ENCODE measurements around the gene ZNF529. TPM values are rescaled to one million over a fixed set of nuclear protein-coding genes. Genes with fewer than 3 reads are reported as not detected.
"Not testable (repeated sequence)": the region's sequence is repeated elsewhere in the genome, so short reads cannot be mapped to it uniquely, and the experiment has no call there.

ZNF529 gene
- total RNA-seq: 2.6 TPM

- ATAC-seq (peak; percentile 99), DNase-seq (ENCODE audit: low spot score) (peak; percentile 91)
These were observed at the start of gene ZNF529 for GRCh38 chr19:36573020-36573894. Gene ZNF529, minus strand, starts transcription at chr19:36573292. Its CDS starts 946 bp downstream, at chr19:36572346.

DNA sequence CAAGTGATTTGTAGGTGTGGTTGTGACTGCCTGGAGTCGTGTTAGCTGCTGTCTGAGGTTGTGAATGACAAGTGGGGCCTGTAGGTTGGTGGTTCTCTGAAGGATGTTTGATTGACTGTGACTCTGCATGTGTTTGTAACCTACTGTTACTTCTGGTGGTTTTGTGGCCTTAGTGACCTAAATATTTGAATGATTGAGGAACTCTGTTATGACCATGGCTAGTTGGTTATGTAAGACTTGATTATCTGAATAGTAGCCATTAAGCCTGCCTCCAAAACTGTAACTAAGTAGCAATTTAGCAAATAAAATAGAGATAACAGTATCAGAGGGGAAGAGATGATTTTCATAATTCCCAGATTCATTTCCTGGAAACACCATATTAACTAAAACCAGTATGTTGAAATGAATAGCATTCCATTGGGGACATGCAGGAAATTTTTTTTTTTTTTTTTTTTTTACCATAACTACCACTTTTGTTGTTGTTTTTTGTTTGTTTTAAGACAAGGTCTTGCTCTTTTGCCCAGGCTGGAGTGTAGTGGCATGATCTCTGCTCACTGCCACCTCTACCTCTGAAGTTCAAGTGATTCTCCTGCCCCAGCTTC is 32.9 kb upstream of the ZNF529 start:
- ATAC-seq: no peak
- DNase-seq (ENCODE audit: low spot score): no peak

GRCh38 chr19:36605101-36605876 is 32.2 kb upstream of the ZNF529 start, which contains the start of gene ZNF382:
Gene ZNF382, plus strand, starts transcription at chr19:36605313. Its CDS starts 4,602 bp downstream, at chr19:36609915.
- DNase-seq (ENCODE audit: low spot score) (peak; percentile 71), ATAC-seq (peak; percentile 91)

- ATAC-seq (peak; percentile 88), DNase-seq (ENCODE audit: low spot score) (peak; percentile 59)
These were observed 31.6 kb upstream of the ZNF529 start for GRCh38 chr19:36604656-36605100.

DNA sequence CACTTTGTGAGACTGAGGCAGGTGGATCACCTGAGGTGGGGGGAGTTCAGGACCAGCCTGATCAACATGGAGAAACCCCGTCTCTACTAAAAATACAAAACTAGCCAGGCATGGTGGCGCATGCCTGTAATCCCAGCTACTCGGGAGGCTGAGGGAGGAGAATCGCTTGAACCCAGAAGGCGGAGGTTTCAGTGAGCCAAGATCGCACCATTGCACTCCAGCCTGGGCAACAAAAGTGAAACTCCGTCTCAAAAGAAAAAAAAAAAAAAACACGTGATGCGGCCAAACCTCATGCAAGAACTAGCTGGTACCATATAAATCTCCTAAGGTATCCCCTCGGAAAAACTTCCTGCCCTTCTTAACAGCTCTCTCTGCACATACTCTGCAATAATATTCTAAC is 29.6 kb upstream of the ZNF529 start:
- ATAC-seq; DNase-seq (ENCODE audit: low spot score): not testable (repeated sequence)

DNA sequence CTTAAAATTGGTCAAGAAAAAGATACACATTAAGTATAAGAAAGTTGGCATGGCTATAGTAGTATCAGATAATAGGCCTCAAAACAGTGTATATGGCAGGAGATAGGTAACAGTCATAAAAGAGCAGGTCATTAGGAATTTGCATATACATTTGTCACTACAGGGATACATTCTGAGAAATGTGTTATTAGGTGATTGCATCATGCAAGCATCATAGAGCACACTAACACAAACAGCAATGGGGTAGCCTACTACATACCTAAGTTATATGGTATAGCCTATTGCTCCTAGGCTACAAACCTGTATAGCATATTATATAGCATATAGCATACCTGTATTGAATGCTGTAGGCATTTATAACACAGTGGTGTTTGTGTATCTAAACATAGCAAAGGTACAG is 6.2 kb upstream of the ZNF529 start:
- no peak for ATAC-seq

DNA sequence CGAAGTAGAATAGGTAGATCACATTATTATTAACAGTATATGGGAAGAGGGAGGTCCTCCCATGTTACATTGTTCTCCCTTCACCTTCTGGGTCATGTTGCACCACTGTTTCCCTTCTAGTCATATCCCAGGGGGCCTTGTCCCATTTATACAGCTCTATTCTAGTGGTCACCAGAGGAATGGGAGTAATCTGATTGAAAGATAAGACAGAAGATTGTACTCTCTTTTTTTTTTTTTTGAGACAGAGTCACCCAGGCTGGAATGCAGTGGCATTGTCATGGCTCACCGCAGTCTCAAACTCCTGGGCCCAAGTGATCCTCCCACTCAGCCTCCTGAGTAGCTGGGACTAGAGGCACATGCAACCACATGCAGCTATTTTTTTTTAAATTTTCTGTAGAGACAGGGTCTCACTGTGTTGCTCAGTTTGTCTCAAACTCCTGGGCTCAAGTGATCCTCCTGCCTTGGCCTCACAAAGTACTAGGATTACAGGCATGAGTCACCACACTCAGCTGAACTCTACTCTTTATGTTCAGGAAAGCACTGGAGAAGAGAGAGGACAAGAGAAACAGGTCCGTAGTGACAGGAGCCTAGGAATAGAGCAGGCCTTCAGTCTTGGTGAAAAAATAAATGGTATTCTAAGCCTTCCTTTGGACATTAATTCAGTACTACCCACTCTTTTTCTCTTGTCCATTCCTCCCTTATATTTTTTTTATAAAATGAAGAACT is 4.3 kb upstream of the ZNF529 start:
- ATAC-seq: no peak

More for the DNA sequence above, 6.2 kb upstream of the ZNF529 start:
- no peak for DNase-seq (ENCODE audit: low spot score)

DNA sequence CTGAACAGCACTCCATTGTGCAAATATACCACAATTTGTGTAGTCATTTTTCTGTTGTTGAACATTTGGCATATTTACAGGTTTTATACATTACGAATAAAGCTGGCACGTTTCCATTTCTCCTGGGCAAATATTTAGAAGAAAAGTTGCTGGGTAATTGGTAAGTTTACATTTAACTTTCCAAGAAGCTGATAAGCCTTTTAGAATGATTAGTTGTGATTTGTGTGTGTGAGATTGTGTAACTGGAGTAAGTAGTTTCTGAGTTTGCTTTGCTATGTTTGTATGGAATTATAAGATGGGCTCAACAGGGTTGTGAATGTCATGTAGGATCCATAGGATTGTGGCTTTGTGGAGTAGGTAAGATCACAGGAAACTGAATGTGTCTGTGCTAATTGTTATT is 1.6 kb upstream of the ZNF529 start:
- DNase-seq (ENCODE audit: low spot score): no peak
- no peak for ATAC-seq

More for the DNA sequence above, 4.3 kb upstream of the ZNF529 start:
- DNase-seq (ENCODE audit: low spot score): no peak

- DNase-seq (ENCODE audit: low spot score) (no peak), ATAC-seq (peak; percentile 12)
These were observed 1.0 kb upstream of the ZNF529 start for GRCh38 chr19:36573895-36574720.

DNA sequence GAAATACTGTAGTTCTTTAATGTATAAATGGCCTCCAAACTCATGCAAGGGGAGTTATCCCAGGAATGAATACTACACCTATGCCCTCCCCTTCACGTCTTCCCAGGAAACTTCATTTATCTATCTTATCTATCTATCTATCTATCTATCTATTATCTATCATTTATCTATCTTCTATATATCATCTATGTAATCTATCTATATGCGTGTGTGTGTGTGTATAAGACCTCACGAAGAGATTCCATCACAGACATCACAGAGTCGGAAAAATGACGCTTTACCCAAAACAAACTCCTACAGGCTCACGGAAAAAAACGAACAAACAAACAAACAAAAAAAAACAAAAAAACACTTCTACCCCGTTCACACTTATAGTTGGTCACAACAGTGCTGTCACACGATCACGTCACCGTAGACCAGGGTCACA is 486 bp downstream of the ZNF529 start:
- ATAC-seq (no peak), DNase-seq (ENCODE audit: low spot score) (no peak)

DNA sequence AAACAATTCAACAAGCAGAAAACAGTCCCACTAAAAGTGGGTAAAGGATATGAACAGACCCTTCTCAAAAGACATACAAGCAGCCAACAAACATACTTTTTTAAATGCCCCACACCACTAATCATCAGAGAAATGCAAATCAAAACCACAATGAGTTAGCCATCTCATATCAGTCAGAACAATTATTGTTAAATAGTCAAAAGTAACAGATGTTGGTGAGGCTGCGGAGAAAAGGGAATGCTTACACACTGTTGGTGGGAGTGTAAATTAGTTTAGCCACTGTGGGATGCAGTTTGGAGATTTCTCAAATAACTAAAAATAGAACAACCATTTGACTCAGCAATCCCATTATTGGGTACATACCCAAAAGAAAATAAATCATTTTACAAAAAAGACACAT is 8.7 kb downstream of the ZNF529 start:
- no peak for ATAC-seq
- DNase-seq (ENCODE audit: low spot score): no peak

GRCh38 chr19:36547001-36547732 is 25.9 kb downstream of the ZNF529 start:
- DNase-seq (ENCODE audit: low spot score) (no peak), ATAC-seq (no peak)

DNA sequence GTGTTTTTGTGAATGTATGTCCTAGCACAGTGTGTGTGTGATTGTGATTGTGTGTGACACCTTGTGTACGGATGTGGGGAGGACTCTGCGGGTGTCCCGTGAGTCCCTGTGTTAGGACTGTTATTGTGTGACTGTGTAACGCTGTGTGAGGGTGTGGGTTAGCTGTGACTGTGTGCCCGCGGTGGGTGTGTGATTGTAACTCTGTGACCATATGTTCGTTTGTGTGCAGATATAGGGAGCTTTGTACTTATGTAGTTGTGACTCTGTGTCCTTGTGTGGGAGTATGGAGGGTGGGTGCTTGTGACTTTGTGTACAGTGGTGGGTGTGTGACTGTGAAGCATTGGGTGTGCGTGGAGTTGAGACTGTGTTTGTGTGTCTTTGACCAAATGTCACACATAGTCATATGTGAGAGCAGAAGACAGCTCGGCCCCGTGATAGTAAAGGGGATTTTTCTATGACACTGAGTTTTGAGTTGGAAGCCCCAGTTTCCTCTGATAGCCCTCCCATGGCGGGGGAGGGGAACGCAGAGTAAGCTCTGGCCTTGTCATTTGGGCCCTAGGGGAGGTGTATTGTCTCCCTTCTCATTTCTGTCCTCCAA is 44.1 kb downstream of the ZNF529 start:
- DNase-seq (ENCODE audit: low spot score) (no peak), ATAC-seq (no peak)

- peak; percentile 97 for ATAC-seq
These were observed 44.7 kb downstream of the ZNF529 start, which contains the start of gene ZNF260 for GRCh38 chr19:36528194-36528920. Gene ZNF260, minus strand, starts transcription at chr19:36528271. Its CDS starts 13,033 bp downstream, at chr19:36515238.

DNA sequence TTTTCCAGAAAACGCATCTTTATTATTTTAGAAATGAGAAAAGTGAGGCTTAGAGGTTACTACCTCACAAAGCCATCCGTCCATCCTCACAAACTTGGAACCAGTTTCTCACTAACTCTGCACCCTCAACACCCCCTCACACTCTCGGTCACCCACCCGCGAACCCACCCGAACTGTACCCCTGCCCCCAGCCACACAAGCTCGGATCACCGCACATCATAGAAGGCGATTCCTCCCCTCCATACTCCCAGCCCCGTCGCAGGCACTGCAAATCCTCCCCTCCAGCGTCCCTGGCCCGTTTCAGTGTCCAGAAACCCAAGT is 45.3 kb downstream of the ZNF529 start:
- no peak for DNase-seq (ENCODE audit: low spot score)
- ATAC-seq: no peak

More at GRCh38 chr19:36528194-36528920, 44.7 kb downstream of the ZNF529 start, which contains the start of gene ZNF260:
- peak; percentile 99 for DNase-seq (ENCODE audit: low spot score)

DNA sequence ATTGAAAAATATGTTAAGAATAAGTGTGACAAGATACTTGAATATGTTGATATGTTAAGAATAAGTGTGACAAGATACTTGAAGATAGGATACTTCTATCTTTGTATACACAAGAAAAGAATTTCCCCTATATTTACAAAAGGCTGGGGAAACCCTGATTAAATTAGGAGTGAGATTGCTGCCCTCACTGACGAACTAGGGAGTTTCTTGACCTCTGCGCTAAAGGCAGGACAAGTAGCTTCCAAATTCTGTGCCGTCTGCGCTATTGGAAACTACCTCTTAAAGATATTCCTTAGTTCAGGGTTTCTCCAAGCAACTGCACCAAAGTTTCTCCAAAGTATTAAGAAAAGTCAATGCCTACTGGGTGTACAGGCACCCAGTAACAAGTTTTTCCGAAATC is 45.8 kb downstream of the ZNF529 start:
- ATAC-seq (no peak), DNase-seq (ENCODE audit: low spot score) (no peak)

DNA sequence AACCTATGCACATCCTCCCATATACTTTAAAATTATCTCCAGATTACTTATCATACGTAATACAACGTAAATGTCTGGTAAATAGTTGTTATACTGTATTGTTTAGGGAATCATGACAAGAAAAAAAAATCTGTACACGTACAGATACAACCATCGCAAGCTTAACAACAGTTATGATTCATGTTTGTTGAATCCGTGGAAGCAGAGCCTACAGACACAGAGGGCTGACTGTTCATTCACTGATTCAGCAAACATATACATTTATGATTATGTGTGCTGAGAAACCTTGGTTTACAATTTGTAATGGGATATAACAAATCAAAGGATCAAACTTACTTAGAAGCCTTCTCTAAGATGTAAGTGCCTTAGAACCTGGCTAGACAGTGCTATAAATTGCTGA is 46.5 kb downstream of the ZNF529 start:
- ATAC-seq (no peak), DNase-seq (ENCODE audit: low spot score) (no peak)

- ATAC-seq (no peak), DNase-seq (ENCODE audit: low spot score) (no peak)
These were observed 48.5 kb downstream of the ZNF529 start for GRCh38 chr19:36524617-36525016.
